NCI-H2196 (cell line): ENCODE results near the gene C11orf98.
A peak's percentile ranks its signal among the peaks of the same experiment; 100 is the strongest.
"Not testable (repeated sequence)": the region's sequence is repeated elsewhere in the genome, so short reads cannot be mapped to it uniquely, and the experiment has no call there.

ENCODE experiments used
- DNase-seq: peaks from one replicate; lab custom pipeline; 2025; ENCODE audit not compliant: unreplicated experiment; lab: John Stamatoyannopoulos, UW

C11orf98 gene

DNA sequence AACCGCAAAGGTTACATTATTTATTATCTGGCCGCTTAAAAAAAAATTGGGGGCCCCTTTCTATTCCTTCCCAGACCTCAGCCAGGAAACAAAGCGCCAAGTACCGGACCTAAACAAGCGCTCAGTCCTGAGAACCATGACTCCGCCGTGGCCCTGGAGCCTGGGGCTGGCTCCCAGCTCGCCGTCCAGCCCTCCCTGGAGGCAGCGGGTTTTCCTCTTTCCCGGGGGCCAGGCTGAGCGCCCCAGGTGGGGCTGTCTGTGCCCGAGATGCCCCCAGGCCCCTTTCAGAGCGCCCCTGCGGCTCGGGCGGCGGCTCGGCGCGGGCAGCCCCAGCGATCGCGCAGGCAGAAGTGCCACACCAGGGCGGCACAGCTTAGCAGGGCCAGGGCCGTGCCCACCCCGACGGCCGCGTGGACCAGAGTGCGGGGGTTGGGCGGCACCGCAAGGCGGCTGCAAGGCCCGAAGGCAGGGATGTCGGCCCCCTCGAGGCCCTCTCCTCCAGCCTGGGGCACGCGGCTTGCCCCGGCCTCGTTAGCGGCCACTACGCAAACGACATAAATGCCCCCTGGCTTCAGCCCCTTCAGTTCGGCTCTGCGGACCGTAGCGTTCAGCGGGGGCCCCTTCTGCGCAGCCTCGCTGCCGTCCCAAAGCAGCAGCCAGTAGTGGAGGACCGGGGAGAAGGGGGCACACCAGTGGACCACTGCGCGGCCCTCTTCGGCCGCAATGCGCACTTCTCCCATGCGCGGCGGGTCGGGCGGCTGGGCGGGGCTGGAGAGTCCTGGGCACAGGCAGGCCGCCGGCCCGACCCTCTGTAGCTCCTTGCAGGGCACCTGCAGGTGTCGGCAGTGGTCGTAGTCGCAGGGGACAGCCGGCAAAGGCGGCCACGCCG lies 22.7 kb upstream of the C11orf98 start:
- DNase-seq: no peak

DNA sequence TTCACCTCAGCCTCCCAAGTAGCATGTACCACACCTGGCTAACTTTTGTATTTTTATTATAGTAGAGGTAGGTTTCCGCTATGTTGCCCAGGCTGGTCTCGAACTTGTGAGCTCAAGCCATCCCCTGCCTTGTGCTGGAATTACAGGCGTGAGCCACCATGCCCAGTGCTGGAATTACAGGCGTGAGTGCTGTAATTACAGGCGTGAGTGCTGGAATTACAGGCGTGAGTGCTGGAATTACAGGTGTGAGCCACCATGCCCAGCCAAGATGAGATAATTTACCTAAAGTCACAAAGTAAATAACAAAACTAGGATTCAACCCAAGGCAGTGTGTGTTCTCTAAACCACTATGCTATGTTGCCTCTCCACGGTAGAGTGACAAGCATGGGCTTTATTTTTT lies 17.5 kb upstream of the C11orf98 start:
- DNase-seq: no peak

DNA sequence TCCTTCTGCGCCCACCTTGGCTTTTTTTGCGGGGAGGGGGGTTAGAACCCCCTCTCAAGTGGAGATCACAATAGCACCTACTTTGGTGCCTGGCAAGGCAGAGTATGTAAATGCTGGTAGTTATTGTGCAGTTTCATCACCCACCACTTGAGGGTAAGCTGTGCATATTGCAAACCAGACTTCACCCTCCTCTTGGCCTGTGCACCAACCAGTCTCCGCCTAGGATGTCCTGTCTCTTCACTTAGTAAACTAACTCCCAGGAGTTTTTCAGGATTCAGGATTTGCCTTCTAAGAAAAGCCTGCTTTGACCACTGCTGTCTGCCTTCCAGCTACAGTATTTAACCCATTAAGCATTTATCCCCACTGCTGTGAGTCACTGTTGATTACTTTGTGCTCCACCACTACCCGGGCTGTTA lies 15.8 kb upstream of the C11orf98 start:
- peak; percentile 50 for DNase-seq

GRCh38 chr11:62678770-62679696 lies 14.0 kb upstream of the C11orf98 start, which contains the start of gene UBXN1:
TSS of gene UBXN1 (minus strand) at chr11:62679073. CDS start at chr11:62678923, 150 bp downstream.
- DNase-seq: peak; percentile 84

DNA sequence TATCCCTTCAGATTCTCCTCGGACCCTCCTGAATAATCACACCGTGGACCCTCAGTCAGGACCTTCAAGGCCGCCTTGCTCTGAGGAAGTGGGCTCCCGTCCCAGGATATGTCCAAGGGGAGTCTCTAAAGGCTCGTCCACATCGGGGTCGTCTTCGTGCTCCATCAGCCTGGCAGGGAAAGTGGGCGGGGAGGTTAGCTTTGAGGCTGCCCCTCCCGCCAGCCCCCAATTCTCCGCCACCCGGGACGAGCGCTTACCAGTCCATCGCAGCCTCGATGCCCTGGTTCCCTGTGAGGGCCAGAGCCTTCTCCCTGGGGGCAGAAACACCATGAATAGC lies 13.4 kb upstream of the C11orf98 start:
- no peak for DNase-seq

GRCh38 chr11:62677714-62678113 lies 12.7 kb upstream of the C11orf98 start:
- no peak for DNase-seq

DNA sequence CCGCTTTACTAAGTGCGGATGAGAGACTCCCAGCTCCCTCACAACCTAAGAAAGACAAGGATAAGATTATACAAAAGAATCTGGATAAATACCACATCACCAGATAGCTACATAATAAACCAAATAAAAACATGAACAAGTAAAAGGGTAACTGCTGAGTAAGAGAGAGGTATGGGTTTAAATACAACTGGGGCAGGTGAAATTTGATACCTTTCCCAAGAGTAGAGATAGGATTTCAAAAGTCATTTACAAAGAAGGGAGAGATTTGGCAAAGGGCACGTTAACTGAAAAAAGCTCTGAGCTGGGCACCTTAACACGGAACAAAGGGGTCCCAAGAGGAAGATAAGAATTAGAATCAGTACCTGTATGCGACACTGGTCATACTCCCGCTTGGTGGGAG lies 12.1 kb upstream of the C11orf98 start:
- no peak for DNase-seq

- no peak for DNase-seq
These were observed 11.7 kb upstream of the C11orf98 start for GRCh38 chr11:62676698-62677097.

DNA sequence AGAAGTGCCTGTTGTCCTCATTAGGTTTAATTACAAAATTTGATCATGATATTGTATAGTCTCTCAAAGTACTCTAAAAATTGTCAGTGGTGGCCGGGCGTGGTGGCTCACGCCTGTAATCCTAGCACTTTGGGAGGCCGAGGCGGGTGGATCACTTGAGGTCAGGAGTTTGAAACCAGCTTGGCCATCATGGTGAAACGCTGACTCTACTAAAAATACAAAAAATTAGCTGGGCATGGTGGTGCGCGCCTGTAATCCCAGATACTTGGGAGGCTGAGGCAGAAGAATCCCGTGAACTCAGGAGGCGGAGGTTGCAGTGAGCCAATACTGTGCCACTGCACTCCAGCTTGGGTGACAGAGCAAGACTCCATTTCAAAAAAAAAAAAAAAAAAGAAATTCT lies 10.4 kb upstream of the C11orf98 start:
- DNase-seq: not testable (repeated sequence)

DNA sequence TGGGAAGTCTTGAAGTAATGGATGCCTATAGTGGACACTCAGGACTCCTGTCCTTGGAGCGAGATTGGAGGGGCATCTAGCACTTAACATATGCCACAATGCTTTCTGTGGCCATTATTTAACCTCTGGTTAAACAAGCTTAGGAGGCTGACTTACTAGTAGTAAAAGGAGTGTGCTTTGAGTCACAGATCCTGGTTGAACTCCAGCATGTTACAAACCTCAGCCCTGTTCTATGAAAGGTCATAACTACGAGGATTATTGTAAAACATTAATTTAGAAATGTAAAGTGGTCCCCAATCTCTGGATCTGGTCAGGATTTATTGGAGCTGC lies 8.2 kb upstream of the C11orf98 start:
- DNase-seq: no peak

GRCh38 chr11:62671608-62672389 lies 6.8 kb upstream of the C11orf98 start, which contains the start of the genes LBHD1 and UQCC3:
TSS of gene LBHD1 (minus strand) at chr11:62672267. CDS start at chr11:62670031, 2,236 bp downstream.
TSS of gene UQCC3 (plus strand) at chr11:62671673. CDS start at chr11:62671746, 73 bp downstream.
- peak; percentile 81 for DNase-seq

GRCh38 chr11:62671236-62671607 lies 6.2 kb upstream of the C11orf98 start:
- DNase-seq: no peak

DNA sequence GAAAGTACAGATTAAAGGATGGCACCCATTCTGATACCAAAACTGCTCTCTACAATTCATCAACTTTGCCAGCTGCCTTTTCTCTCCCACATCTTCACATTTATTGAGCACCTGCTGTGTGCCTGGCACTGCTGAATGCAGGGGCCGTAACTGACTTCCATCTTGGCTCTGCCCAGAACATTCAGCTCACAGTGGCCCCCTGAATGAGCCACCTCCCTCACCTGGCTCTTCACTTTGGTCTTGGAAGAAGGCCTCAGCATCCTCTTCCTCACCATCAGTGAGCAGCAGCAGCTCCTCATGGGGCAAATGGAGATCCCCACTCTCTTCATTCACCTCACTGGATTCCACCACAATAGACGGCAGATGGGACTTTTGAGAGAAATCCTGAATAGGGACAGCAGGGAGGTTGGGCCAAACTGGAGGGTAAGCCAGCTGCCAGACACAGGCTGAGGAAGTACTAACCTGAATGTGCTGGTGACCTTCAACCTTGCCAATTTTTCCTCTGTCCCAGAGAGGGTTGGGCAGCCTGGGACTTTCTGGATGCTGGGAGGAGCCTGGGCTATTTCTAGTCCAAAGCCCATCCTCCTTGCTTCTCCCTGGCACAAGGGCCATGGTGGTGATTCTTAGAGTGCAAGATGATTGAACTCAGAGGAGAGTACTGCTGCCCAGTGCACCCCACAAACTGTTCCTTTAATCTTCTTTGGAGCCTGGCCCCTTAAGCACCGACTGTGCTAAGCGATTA lies 4.6 kb upstream of the C11orf98 start:
- DNase-seq: no peak

- no peak for DNase-seq
These were observed 2.5 kb upstream of the C11orf98 start for GRCh38 chr11:62667460-62667859.

DNA sequence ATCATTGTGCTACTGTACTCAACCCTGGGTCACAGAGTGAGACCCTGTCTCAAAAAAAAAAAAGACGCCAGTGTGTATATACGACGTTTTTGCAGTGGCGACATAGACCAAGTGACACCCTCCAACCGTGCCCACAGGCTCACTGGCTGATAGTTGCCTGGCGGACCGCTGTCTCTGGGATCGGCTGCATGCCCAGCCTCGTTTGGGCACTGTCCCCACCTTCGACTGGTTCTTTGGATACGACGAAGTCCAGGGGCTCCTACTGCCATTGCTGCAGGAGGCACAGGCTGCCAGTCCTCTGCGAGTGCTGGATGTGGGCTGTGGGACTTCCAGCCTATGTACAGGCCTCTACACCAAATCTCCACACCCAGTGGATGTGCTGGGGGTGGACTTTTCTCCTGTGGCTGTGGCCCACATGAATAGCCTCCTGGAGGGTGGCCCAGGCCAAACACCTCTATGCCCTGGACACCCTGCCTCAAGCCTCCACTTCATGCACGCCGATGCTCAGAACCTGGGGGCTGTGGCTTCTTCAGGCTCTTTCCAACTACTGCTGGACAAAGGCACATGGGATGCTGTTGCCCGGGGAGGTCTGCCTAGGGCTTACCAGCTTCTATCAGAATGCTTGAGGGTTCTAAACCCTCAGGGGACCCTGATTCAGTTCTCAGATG lies 1.4 kb upstream of the C11orf98 start:
- no peak for DNase-seq

- no peak for DNase-seq
These were observed 719 bp upstream of the C11orf98 start for GRCh38 chr11:62665599-62666258.

DNA sequence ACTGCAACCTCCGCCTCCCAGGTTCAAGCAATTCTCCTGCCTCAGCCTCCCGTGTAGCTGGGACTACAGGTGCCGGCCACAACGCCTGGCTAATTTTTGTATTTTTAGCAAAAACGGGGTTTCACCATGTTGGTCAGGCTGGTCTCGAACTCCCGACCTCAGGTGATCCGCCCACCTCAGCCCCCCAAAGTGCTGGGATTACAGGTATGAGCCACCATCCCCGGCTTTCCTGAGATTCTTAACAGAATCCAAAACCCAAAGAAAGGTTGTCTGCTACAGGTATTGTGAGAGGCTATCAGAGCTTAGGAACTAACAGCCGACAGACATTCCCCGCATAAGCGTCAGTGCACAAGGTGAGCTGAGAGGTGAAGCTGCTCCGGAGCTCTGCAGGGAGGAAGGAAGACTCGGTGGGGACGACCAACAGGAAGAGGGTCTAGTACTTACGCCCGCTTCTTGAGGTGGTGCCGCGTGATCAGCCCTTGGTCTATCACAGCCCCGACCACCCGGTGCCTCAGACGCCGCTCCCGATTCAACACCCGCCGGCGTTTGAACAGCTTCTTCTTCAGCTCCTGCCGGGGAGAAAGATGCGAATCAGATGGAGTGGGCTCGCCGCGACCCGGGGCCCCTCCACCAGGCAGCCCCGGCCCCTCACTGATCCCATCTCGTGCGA lies 470 bp downstream of the C11orf98 start:
- peak; percentile 65 for DNase-seq

DNA sequence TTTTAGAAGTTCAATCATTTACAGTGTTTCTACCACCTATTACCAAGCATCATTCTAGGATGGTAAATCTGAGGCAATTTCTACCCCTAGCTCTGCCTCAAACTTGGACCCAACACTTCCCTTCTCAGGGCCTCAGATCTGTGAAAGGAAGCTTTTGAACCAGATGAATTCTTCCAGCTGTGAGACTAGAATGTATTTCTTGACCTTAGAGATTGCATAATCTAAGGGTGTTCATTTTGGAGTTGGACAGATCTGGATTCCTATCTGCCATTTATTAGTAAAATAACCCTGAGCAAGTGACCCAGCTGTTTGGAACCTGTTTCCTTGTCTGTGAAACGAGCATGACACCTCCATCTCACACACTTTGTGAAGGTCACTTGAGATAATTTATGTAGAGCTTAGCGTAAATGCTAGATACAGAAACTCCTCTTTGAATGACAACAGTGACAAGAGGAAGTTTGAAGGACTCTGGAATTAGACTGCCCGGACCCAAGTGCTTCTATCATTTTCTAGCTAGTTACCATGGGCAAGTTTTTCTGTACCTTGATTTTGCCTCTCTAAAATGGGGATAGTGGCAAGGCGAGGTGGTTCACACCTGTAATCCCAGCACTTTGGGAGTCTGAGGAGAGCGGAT lies 8.1 kb downstream of the C11orf98 start:
- no peak for DNase-seq
